ENCODE measurements around the gene CAB39. TPM values are rescaled to one million over a fixed set of nuclear protein-coding genes. Genes with fewer than 3 reads are reported as not detected.

CAB39 gene
- polyA plus RNA-seq, 3 donors = 33.1 to 53.8 (median 38.3) TPM

- Mint-ChIP-seq H3K4me1 (peaks cover 3% of the 10 kb centered on the region), H3K36me3 (no peaks in the 10 kb centered on the region), H3K27me3 (ENCODE audit: low read depth in 3 of 3) (peaks cover 29 to 39% (median 37%) of the 10 kb centered on the region in 3 donors), H3K27ac (peak overlapping the region in 1 of 7 donors; percentile 8), H3K4me3 (peak overlapping the region in 1 of 2 donors; percentile 12), H3K9me3 (peaks cover 0 to 6% (median 4%) of the 10 kb centered on the region in 7 donors)
- peak; percentile 98 for TF ChIP-seq CTCF (IDR thresholded peaks at IDR 0.05)
- no peaks in the 10 kb centered on the region for H4K20me1 ChIP-seq (ENCODE audit: insufficient read depth, low read length)
- peaks cover 4 to 8% of the 10 kb centered on the region in 2 donors for H3K4me1 ChIP-seq (ENCODE audit: control insufficient read depth in 1 of 2, insufficient read depth in 2 of 2, low read length in 2 of 2)
- peak; percentile 31 to 56 (median 35) for DNase-seq
- no peaks in the 10 kb centered on the region for H3K79me2 ChIP-seq (ENCODE audit: insufficient read depth, low read length)
- no peak overlapping the region for H3K9ac ChIP-seq (ENCODE audit: insufficient read depth, low read length, poor library complexity, severe bottlenecking)
- H3K4me3 ChIP-seq (replicated peaks in 1 of 3; ENCODE audit: low read depth in 2 of 3, low read length in 3 of 3) = no peak overlapping the region
- H3K9me3 ChIP-seq (replicated peaks in 1 of 2; ENCODE audit: control insufficient read depth in 1 of 2, insufficient read depth in 1 of 2, low read length in 2 of 2) = peaks cover 0 to 5% of the 10 kb centered on the region in 2 donors
- no peak overlapping the region for H2AFZ ChIP-seq (ENCODE audit: insufficient read depth, low read depth, low read length, poor library complexity, severe bottlenecking)
- H3K27ac ChIP-seq (ENCODE audit: low read depth in 1 of 2, low read length in 2 of 2) = no peak overlapping the region
- no peak overlapping the region for H3K4me2 ChIP-seq (replicated peaks; ENCODE audit: extremely low read depth, low read length, poor library complexity, severe bottlenecking)
- 67% methylated on average over 40 of the region's 40 CpGs for WGBS (ENCODE audit: insufficient coverage)
- H3K36me3 ChIP-seq (replicated peaks in 1 of 2; ENCODE audit: control insufficient read depth in 1 of 2, insufficient read depth in 2 of 2, low read length in 2 of 2) = no peaks in the 10 kb centered on the region
- intact Hi-C loops (cut with micrococcal nuclease) = no loop called here
- peaks cover 0 to 7% of the 10 kb centered on the region in 2 donors for H3K27me3 ChIP-seq (ENCODE audit: control insufficient read depth in 2 of 2, insufficient read depth in 2 of 2, low read length in 2 of 2)
Measured at GRCh38 chr2:230849633-230850357, 137.2 kb downstream of the CAB39 start.

DNA sequence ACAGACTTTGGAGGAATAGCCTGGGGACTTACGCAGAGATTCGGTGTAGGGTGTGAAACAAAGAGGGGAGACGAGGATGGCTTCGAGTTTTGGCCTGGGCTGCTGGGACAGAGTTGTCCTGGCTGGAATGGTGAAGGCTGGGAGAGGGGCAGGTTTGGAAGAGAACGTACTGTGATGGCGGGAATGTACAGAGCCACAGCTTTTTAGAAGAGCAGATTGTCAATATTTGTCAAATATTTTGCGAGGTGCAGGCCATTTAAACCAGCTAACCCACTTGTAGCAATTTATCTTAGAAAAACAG is 137.7 kb downstream of the CAB39 start:
- Mint-ChIP-seq H3K27ac (no peak overlapping the region), H3K4me3 (peak overlapping the region in 1 of 2 donors; percentile 12), H3K4me1 (peaks cover 3% of the 10 kb centered on the region), H3K9me3 (peaks cover 0 to 6% (median 4%) of the 10 kb centered on the region in 7 donors), H3K36me3 (no peaks in the 10 kb centered on the region), H3K27me3 (ENCODE audit: low read depth in 3 of 3) (peaks cover 29 to 40% (median 38%) of the 10 kb centered on the region in 3 donors)
- DNase-seq = no peak
- H3K79me2 ChIP-seq (ENCODE audit: insufficient read depth, low read length) = no peaks in the 10 kb centered on the region
- WGBS (ENCODE audit: insufficient coverage) = 77% methylated on average over 5 of the region's 7 CpGs
- H4K20me1 ChIP-seq (ENCODE audit: insufficient read depth, low read length) = no peaks in the 10 kb centered on the region
- TF ChIP-seq CTCF (IDR thresholded peaks at IDR 0.05) = peak; percentile 47
- H3K4me3 ChIP-seq (replicated peaks in 1 of 3; ENCODE audit: low read depth in 2 of 3, low read length in 3 of 3) = no peak overlapping the region
- no peaks in the 10 kb centered on the region for H3K36me3 ChIP-seq (replicated peaks in 1 of 2; ENCODE audit: control insufficient read depth in 1 of 2, insufficient read depth in 2 of 2, low read length in 2 of 2)
- peaks cover 4 to 8% of the 10 kb centered on the region in 2 donors for H3K4me1 ChIP-seq (ENCODE audit: control insufficient read depth in 1 of 2, insufficient read depth in 2 of 2, low read length in 2 of 2)
- H3K4me2 ChIP-seq (replicated peaks; ENCODE audit: extremely low read depth, low read length, poor library complexity, severe bottlenecking) = no peak overlapping the region
- H2AFZ ChIP-seq (ENCODE audit: insufficient read depth, low read depth, low read length, poor library complexity, severe bottlenecking) = no peak overlapping the region
- H3K27ac ChIP-seq (ENCODE audit: low read depth in 1 of 2, low read length in 2 of 2) = no peak overlapping the region
- peaks cover 0 to 5% of the 10 kb centered on the region in 2 donors for H3K9me3 ChIP-seq (replicated peaks in 1 of 2; ENCODE audit: control insufficient read depth in 1 of 2, insufficient read depth in 1 of 2, low read length in 2 of 2)
- H3K9ac ChIP-seq (ENCODE audit: insufficient read depth, low read length, poor library complexity, severe bottlenecking) = no peak overlapping the region
- intact Hi-C loops (cut with micrococcal nuclease) = no loop called here
- H3K27me3 ChIP-seq (ENCODE audit: control insufficient read depth in 2 of 2, insufficient read depth in 2 of 2, low read length in 2 of 2) = peaks cover 0 to 7% of the 10 kb centered on the region in 2 donors
